ENCODE results near the gene DSCAML1.

Gene DSCAML1

GRCh38 chr11:117580866-117581265 is 216.2 kb downstream of the DSCAML1 start:
- no peak for DNase-seq (ENCODE audit: low read depth)

- DNase-seq (ENCODE audit: low read depth) = no peak
Measured at GRCh38 chr11:117579161-117579560, 217.9 kb downstream of the DSCAML1 start.

GRCh38 chr11:117575856-117576255 is 221.2 kb downstream of the DSCAML1 start:
- no peak for DNase-seq (ENCODE audit: low read depth)

GRCh38 chr11:117574551-117574950 is 222.5 kb downstream of the DSCAML1 start:
- no peak for DNase-seq (ENCODE audit: low read depth)

GRCh38 chr11:117573326-117573725 is 223.7 kb downstream of the DSCAML1 start:
- no peak for DNase-seq (ENCODE audit: low read depth)

GRCh38 chr11:117572671-117573070 is 224.3 kb downstream of the DSCAML1 start:
- DNase-seq (ENCODE audit: low read depth) = no peak

GRCh38 chr11:117572129-117572528 is 224.9 kb downstream of the DSCAML1 start:
- DNase-seq (ENCODE audit: low read depth) = no peak

GRCh38 chr11:117570701-117571100 is 226.3 kb downstream of the DSCAML1 start:
- no peak for DNase-seq (ENCODE audit: low read depth)

GRCh38 chr11:117569911-117570310 is 227.1 kb downstream of the DSCAML1 start:
- no peak for DNase-seq (ENCODE audit: low read depth)

GRCh38 chr11:117565709-117566108 is 231.3 kb downstream of the DSCAML1 start:
- DNase-seq (ENCODE audit: low read depth) = no peak

GRCh38 chr11:117564321-117564720 is 232.7 kb downstream of the DSCAML1 start:
- DNase-seq (ENCODE audit: low read depth) = no peak

GRCh38 chr11:117563556-117563955 is 233.5 kb downstream of the DSCAML1 start:
- DNase-seq (ENCODE audit: low read depth) = no peak

GRCh38 chr11:117562136-117562535 is 234.9 kb downstream of the DSCAML1 start:
- no peak for DNase-seq (ENCODE audit: low read depth)

GRCh38 chr11:117560780-117561530 is 236.1 kb downstream of the DSCAML1 start:
- DNase-seq (ENCODE audit: low read depth) = no peak

- no peak for DNase-seq (ENCODE audit: low read depth)
Measured at GRCh38 chr11:117559698-117560097, 237.3 kb downstream of the DSCAML1 start.

- no peak for DNase-seq (ENCODE audit: low read depth)
Measured at GRCh38 chr11:117557361-117557760, 239.7 kb downstream of the DSCAML1 start.

GRCh38 chr11:117554601-117555333 is 242.2 kb downstream of the DSCAML1 start:
- no peak for DNase-seq (ENCODE audit: low read depth)

GRCh38 chr11:117552626-117553025 is 244.4 kb downstream of the DSCAML1 start:
- DNase-seq (ENCODE audit: low read depth) = no peak

- DNase-seq (ENCODE audit: low read depth) = no peak
Measured at GRCh38 chr11:117551761-117552343, 245.2 kb downstream of the DSCAML1 start.

GRCh38 chr11:117550466-117550865 is 246.6 kb downstream of the DSCAML1 start:
- DNase-seq (ENCODE audit: low read depth) = no peak

- no peak for DNase-seq (ENCODE audit: low read depth)
Measured at GRCh38 chr11:117549417-117549816, 247.6 kb downstream of the DSCAML1 start.

GRCh38 chr11:117548876-117549275 is 248.1 kb downstream of the DSCAML1 start:
- DNase-seq (ENCODE audit: low read depth) = no peak

GRCh38 chr11:117547946-117548345 is 249.1 kb downstream of the DSCAML1 start:
- no peak for DNase-seq (ENCODE audit: low read depth)
